ENCODE measurements around the gene ZNF568.

The ZNF568 gene

GRCh38 chr19:36915992-36916830 lies at the start of gene ZNF568, which contains the start of gene ZNF829:
Gene ZNF568, plus strand, starts transcription at chr19:36916332. Its CDS starts 6,439 bp downstream, at chr19:36922771.
Gene ZNF829, minus strand, starts transcription at chr19:36916291. Its CDS starts 1,124 bp downstream, at chr19:36915167.
- peak; percentile 54 for DNase-seq (ENCODE audit: low read depth)

DNA sequence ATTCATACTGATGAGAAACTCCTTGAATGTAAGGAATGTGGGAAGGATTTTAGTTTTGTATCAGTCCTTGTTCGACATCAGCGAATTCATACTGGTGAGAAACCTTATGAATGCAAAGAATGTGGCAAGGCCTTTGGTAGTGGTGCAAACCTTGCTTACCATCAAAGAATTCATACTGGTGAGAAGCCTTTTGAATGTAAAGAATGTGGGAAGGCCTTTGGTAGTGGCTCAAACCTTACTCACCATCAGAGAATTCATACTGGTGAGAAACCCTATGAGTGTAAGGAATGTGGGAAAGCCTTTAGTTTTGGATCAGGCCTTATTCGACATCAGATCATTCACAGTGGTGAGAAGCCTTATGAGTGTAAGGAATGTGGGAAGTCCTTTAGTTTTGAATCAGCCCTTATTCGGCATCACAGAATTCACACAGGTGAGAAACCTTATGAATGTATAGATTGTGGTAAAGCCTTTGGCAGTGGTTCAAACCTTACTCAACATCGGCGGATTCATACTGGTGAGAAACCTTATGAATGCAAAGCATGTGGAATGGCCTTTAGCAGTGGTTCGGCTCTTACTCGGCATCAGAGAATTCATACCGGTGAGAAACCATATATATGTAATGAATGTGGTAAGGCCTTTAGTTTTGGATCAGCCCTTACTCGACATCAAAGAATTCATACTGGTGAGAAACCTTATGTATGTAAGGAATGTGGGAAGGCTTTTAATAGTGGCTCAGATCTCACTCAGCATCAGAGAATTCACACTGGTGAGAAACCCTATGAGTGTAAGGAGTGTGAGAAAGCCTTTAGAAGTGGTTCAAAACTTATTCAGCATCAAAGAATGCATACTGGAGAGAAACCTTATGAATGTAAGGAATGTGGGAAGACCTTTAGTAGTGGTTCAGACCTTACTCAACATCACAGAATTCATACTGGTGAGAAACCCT lies 38.9 kb upstream of the ZNF568 start:
- no peak for DNase-seq (ENCODE audit: low read depth)

DNA sequence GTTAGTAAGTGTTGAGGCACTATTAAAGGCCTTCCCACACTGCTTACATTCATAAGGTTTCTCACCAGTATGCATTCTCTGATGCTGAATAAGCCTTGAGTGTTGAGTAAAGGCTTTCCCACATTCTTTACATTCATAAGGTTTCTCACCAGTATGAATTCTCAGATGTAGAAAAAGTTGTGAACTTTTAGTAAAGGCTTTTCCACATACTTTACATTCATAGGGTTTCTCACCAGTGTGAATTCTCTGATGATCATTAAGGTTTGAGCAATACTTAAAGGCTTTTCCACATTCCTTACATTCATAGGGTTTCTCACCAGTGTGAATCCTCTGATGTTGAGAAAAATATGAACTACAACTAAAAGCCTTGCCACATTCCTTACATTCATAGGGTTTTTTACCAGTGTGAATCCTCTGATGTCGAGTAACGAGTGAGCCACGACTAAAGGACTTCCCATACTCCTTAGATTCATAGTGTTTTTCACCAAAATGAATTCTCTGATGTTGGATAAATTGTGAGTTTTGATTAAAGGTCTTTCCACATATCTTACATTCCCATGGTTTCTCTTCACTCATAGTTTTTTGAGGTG lies 24.3 kb upstream of the ZNF568 start:
- DNase-seq (ENCODE audit: low read depth): no peak

- no peak for DNase-seq (ENCODE audit: low read depth)
These were observed 21.2 kb upstream of the ZNF568 start for GRCh38 chr19:36894849-36895383.

DNA sequence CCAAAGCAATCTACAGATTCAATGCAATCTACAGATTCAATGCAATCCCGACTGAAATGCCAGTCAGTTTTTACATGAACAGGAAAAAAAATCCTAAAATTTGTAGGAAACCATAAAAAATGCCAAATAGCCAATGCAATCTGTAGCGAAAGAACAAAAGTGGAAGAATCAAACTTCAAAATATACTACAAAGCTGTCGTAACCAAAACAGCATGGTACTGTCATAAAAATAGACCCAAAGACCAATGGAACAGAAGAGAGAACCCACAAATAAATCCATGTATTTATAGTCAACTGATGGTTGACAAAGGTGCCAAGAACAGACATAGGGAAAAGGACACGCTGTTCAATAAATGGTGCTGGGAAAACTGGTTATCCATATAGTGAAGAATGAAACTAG lies 17.7 kb upstream of the ZNF568 start:
- no peak for DNase-seq (ENCODE audit: low read depth)

- DNase-seq (ENCODE audit: low read depth): peak; percentile 5
These were observed 859 bp downstream of the ZNF568 start for GRCh38 chr19:36916991-36917390.

- DNase-seq (ENCODE audit: low read depth): no peak
These were observed 2.0 kb downstream of the ZNF568 start for GRCh38 chr19:36918090-36918489.

- no peak for DNase-seq (ENCODE audit: low read depth)
These were observed 15.6 kb downstream of the ZNF568 start for GRCh38 chr19:36931684-36932083.

- no peak for DNase-seq (ENCODE audit: low read depth)
These were observed 23.0 kb downstream of the ZNF568 start for GRCh38 chr19:36939153-36939552.

GRCh38 chr19:36950335-36951119 lies 34.4 kb downstream of the ZNF568 start:
- no peak for DNase-seq (ENCODE audit: low read depth)

- no peak for DNase-seq (ENCODE audit: low read depth)
These were observed 46.2 kb downstream of the ZNF568 start for GRCh38 chr19:36962346-36962745.

- DNase-seq (ENCODE audit: low read depth): no peak
These were observed 47.1 kb downstream of the ZNF568 start for GRCh38 chr19:36963280-36963679.

GRCh38 chr19:36972571-36972970 lies 56.4 kb downstream of the ZNF568 start:
- no peak for DNase-seq (ENCODE audit: low read depth)

GRCh38 chr19:36973021-36973843 lies 57.1 kb downstream of the ZNF568 start:
- DNase-seq (ENCODE audit: low read depth): peak; percentile 48

GRCh38 chr19:36973844-36974195 lies 57.7 kb downstream of the ZNF568 start:
- no peak for DNase-seq (ENCODE audit: low read depth)

DNA sequence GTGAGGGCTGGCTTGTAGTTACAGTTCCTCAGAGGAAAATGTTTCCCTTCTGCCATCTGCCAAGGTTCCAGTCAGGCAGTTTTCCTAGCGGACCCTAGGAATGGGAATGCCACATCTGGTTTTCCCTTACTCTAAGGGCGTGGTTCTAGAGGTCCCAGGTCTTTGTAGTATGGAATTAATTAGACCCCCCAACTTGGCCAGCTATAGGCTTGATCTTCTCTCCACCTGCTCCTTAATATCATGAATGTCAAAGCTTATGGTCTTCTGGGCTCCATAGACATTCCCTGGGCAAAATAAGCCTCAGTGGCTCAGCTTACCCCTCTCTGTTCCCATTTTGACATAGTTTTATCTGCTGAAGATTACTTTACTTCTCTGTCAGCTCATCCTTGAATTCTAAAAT lies 70.0 kb downstream of the ZNF568 start:
- DNase-seq (ENCODE audit: low read depth): no peak

DNA sequence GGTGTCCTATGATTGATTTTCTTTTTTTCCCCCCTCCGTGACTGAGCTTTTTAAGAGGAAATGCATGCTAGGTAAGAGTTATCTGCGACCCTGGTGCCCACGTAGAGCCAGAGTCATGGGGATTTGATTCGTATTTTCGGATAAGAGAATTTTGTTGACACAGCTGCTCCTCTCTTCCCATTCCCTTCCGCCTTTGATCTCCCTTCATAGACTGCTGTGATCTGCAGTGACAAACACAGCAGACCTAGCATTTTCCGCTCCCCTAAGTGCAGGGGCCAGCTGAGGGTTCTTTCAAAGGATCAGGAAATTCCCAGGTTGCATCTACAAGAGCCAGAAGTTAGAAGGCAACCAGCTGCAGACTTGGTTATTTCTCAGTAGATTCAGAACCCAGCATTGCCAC lies 70.5 kb downstream of the ZNF568 start:
- no peak for DNase-seq (ENCODE audit: low read depth)

DNA sequence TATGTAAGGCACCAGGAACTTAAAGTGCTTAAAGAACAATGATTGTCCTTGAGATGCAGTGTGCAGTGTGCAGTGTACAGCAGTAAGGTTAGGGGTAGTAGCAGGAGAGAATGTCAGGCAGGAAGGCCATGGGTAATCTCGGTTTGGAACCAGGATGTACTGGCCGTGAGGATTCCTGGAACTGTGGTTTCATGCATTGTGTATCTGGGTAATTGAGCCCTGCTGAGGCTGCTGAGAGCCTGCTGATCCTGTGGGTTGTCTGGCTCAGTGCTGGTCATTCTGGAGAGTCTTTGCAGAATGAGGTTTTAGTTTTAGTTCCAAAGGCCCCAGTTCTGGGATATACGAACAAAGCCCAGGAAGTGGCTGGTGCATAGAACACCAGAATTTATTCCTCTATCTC lies 71.0 kb downstream of the ZNF568 start:
- DNase-seq (ENCODE audit: low read depth): no peak

DNA sequence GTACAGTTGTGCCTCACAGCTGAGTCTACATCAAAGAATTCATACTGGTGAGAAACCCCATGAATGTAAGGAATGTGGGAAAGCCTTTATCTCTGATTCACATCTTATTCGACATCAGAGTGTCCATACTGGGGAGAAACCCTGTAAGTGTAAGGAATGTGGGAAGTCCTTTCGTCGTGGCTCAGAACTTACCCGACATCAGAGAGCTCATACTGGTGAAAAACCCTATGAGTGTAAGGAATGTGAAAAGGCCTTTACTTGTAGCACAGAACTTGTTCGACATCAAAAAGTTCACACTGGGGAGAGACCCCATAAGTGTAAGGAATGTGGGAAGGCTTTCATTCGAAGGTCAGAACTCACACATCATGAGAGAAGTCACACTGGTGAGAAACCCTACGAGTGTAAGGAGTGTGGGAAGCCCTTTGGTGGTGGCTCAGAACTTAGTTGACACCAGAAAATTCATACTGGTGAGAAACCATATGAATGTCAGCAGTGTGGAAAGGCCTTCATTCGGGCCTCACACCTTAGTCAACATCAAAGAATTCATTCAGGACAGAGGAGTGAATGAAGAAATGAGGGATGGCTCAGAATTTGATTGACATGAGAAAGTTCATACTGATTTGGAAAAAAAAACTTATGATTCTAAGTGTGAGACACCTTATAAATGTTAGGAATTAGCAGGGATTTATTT lies 81.2 kb downstream of the ZNF568 start:
- no peak for DNase-seq (ENCODE audit: low read depth)

GRCh38 chr19:36997843-36998235 lies 81.7 kb downstream of the ZNF568 start:
- DNase-seq (ENCODE audit: low read depth): no peak
